ENCODE data around the gene RPP25. TPM values are rescaled to one million over a fixed set of nuclear protein-coding genes. Genes with fewer than 3 reads are reported as not detected.

RPP25 gene
- polyA plus RNA-seq, 4 donors: 5.5 to 22.2 (median 14.9) TPM

DNA sequence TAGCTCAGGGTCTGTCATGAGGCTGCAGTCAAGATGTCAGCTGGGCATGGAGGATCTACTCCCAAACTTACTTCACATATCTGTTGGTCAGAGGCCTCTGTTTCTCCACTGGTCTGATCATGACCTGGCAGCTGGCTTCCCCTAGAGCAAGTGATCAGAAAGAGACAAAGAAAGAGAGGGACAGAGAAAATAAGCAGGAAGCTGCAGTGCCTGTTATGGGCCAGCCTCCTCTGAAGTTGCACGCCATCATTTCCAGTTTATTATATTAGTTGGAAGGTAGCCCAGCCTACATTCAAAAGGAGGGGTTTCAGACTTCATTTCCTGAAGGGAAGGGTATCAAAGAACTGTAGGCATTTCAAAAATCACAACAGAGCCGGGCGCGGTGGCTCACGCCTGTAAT is 5.0 kb upstream of the RPP25 start:
- 38 to 72% (median 58%) methylated on average over 5 of the region's 5 CpGs for WGBS, 3 donors
- no peak for DNase-seq
- no peak for FAIRE-seq
- Histone ChIP-seq H3K27ac (ENCODE audit: low read depth in 1 of 3, low read length in 2 of 3) (no peak overlapping the region), H3K4me3 (ENCODE audit: low read depth in 1 of 3, low read length in 3 of 3) (no peak overlapping the region), H3K4me1 (ENCODE audit: control insufficient read depth in 3 of 3, insufficient read depth in 2 of 3, low read depth in 1 of 3, low read length in 2 of 3) (peaks cover 0 to 25% (median 0%) of the 10 kb centered on the region in 3 donors), H3K36me3 (ENCODE audit: control insufficient read depth in 3 of 3, insufficient read depth in 2 of 3, low read depth in 1 of 3, low read length in 3 of 3) (no peaks in the 10 kb centered on the region), H3K27me3 (ENCODE audit: control insufficient read depth in 3 of 3, insufficient read depth in 3 of 3, low read length in 3 of 3) (peaks cover 0 to 43% (median 0%) of the 10 kb centered on the region in 3 donors), H3K9me3 (ENCODE audit: control insufficient read depth in 2 of 2, insufficient read depth in 1 of 2, low read depth in 1 of 2, low read length in 1 of 2) (no peaks in the 10 kb centered on the region)

DNA sequence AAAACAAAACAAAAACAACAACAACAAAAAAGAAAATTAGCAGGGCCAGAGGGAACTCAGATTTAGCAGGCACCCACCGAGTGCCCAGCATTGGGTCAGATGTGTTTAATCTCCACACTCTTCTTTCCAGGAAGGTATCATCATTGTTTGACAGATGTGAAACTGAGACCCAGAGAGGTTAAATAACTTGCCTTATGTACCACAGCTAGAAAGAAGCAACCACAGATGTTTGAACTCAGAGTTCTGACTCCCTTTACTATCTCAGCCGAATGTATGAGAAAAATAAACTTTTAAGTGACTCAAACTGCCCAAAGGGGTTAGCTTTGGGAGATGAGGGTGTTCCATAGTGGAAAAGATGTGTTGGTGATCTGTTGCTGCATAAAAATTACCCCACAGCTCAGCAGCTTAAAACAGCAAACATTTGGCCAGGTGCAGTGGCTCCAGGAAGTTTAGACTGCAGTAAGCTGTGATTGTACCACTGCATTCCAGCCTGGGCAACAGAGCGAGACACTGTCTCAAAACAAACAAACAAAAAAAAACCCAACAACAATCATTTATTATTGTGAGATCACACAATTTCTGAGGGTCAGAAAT is 4.5 kb upstream of the RPP25 start:
- no peak overlapping the region for H3K27ac ChIP-seq (ENCODE audit: low read depth in 1 of 3, low read length in 2 of 3)
- H3K36me3 ChIP-seq (ENCODE audit: control insufficient read depth in 3 of 3, insufficient read depth in 2 of 3, low read depth in 1 of 3, low read length in 3 of 3): no peaks in the 10 kb centered on the region
- H3K27me3 ChIP-seq (ENCODE audit: control insufficient read depth in 3 of 3, insufficient read depth in 3 of 3, low read length in 3 of 3): peaks cover 0 to 43% (median 0%) of the 10 kb centered on the region in 3 donors
- H3K4me3 ChIP-seq (ENCODE audit: low read depth in 1 of 3, low read length in 3 of 3): no peak overlapping the region
- FAIRE-seq (no peak), DNase-seq (no peak)
- peaks cover 0 to 25% (median 0%) of the 10 kb centered on the region in 3 donors for H3K4me1 ChIP-seq (ENCODE audit: control insufficient read depth in 3 of 3, insufficient read depth in 2 of 3, low read depth in 1 of 3, low read length in 2 of 3)
- WGBS, 3 donors: 30 to 38% (median 31%) methylated on average over 3 of the region's 3 CpGs
- no peaks in the 10 kb centered on the region for H3K9me3 ChIP-seq (ENCODE audit: control insufficient read depth in 2 of 2, insufficient read depth in 1 of 2, low read depth in 1 of 2, low read length in 1 of 2)

DNA sequence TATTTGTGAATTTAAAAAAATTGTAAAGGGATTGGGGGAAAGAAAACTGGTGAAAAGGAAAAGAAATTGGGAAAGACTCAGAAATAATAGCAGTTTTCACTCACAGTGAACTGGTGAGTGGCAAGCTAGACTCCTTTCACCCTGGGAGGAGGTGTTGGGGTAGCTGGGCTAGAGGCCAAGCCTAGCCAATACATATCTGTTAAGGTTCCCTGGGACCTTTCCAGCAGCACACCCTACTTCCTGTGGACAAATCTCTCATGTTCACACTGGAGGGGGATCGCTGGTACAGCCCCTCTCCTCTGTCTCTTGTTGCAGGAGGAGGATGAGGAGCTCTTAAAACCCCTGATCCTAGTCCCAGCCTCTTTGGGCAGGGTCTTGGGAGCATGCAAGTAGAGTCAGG is 3.7 kb upstream of the RPP25 start:
- peaks cover 0 to 51% (median 0%) of the 10 kb centered on the region in 3 donors for H3K27me3 ChIP-seq (ENCODE audit: control insufficient read depth in 3 of 3, insufficient read depth in 3 of 3, low read length in 3 of 3)
- 50 to 80% (median 50%) methylated on average over 1 of the region's 1 CpG for WGBS, 3 donors

DNA sequence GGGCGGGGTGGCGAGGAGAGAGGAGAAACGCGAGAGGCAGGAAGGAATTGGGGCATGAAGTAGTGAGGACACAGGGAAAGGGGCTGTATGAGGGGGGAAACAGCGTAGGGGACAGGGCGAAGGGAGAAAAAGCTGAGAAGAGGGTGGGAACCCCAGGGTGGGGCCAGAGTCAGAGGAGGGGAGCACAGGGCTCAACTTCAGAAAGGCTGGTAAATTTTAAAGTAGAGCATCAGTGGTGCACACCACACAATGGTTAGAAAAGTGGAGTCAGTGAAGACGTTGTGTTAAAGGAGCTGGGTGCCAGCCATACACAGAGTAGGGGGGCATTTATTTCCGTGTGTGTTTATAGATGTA is 3.0 kb upstream of the RPP25 start:
- Histone ChIP-seq H3K36me3 (ENCODE audit: control insufficient read depth in 3 of 3, insufficient read depth in 2 of 3, low read depth in 1 of 3, low read length in 3 of 3) (no peaks in the 10 kb centered on the region), H3K4me3 (ENCODE audit: low read depth in 1 of 3, low read length in 3 of 3) (peak overlapping the region in 2 of 3 donors; percentile 69 to 71), H3K4me1 (ENCODE audit: control insufficient read depth in 3 of 3, insufficient read depth in 2 of 3, low read depth in 1 of 3, low read length in 2 of 3) (peaks cover 0 to 41% (median 2%) of the 10 kb centered on the region in 3 donors), H3K27me3 (ENCODE audit: control insufficient read depth in 3 of 3, insufficient read depth in 3 of 3, low read length in 3 of 3) (peaks cover 0 to 51% (median 0%) of the 10 kb centered on the region in 3 donors), H3K9me3 (ENCODE audit: control insufficient read depth in 2 of 2, insufficient read depth in 1 of 2, low read depth in 1 of 2, low read length in 1 of 2) (no peaks in the 10 kb centered on the region), H3K27ac (ENCODE audit: low read depth in 1 of 3, low read length in 2 of 3) (no peak overlapping the region)
- 26 to 42% (median 41%) methylated on average over 8 of the region's 8 CpGs for WGBS, 3 donors
- DNase-seq (no peak), FAIRE-seq (no peak)

More for the DNA sequence above, 3.7 kb upstream of the RPP25 start:
- Histone ChIP-seq H3K4me1 (ENCODE audit: control insufficient read depth in 3 of 3, insufficient read depth in 2 of 3, low read depth in 1 of 3, low read length in 2 of 3) (peaks cover 0 to 33% (median 0%) of the 10 kb centered on the region in 3 donors), H3K9me3 (ENCODE audit: control insufficient read depth in 2 of 2, insufficient read depth in 1 of 2, low read depth in 1 of 2, low read length in 1 of 2) (no peaks in the 10 kb centered on the region), H3K27ac (ENCODE audit: low read depth in 1 of 3, low read length in 2 of 3) (peak overlapping the region in 1 of 3 donors; percentile 18), H3K36me3 (ENCODE audit: control insufficient read depth in 3 of 3, insufficient read depth in 2 of 3, low read depth in 1 of 3, low read length in 3 of 3) (no peaks in the 10 kb centered on the region), H3K4me3 (ENCODE audit: low read depth in 1 of 3, low read length in 3 of 3) (no peak overlapping the region)
- FAIRE-seq (no peak), DNase-seq (no peak)

DNA sequence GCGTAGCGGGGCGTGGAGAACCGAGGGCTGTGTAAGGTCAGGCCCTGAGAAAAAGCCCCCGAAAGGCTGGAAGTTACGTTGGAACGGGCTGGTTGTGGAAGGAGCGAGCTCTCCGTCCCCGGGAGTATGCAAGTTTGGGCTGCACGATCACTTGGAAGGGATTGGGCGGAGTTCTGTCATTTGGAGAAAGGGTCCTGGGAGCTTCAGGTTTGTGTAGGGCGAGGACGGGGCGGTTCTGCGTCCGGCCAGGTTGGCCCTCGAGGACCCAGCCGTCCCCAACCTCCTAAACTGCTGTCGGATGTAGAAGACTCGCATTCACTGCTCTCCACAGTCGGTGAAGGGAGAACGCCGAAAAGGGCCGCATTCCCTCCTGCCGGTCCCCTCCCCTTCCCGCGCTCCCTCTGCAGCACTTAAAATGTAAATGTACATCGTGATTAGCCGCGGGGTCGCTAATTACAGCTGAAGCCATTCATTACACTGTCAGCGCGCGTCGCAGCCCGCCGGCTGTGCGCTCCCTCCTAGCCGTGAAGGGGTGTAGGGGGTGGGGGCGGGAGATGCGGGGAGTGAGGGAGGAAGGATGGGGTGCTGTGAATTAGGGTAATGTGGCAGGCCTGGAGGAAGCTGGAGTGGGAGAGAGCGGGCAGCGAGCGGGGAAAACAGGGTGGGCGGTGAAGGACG is 2.5 kb upstream of the RPP25 start:
- WGBS, 3 donors: 6 to 9% (median 8%) methylated on average over 47 of the region's 47 CpGs
- Histone ChIP-seq H3K9me3 (ENCODE audit: control insufficient read depth in 2 of 2, insufficient read depth in 1 of 2, low read depth in 1 of 2, low read length in 1 of 2) (no peaks in the 10 kb centered on the region), H3K4me3 (ENCODE audit: low read depth in 1 of 3, low read length in 3 of 3) (peak overlapping the region; percentile 17 to 71 (median 69)), H3K36me3 (ENCODE audit: control insufficient read depth in 3 of 3, insufficient read depth in 2 of 3, low read depth in 1 of 3, low read length in 3 of 3) (no peaks in the 10 kb centered on the region), H3K4me1 (ENCODE audit: control insufficient read depth in 3 of 3, insufficient read depth in 2 of 3, low read depth in 1 of 3, low read length in 2 of 3) (peaks cover 0 to 45% (median 2%) of the 10 kb centered on the region in 3 donors), H3K27me3 (ENCODE audit: control insufficient read depth in 3 of 3, insufficient read depth in 3 of 3, low read length in 3 of 3) (peaks cover 0 to 51% (median 0%) of the 10 kb centered on the region in 3 donors), H3K27ac (ENCODE audit: low read depth in 1 of 3, low read length in 2 of 3) (peak overlapping the region in 2 of 3 donors; percentile 74 to 82)
- DNase-seq (peak in 1 of 2 donors; percentile 31), FAIRE-seq (no peak)

DNA sequence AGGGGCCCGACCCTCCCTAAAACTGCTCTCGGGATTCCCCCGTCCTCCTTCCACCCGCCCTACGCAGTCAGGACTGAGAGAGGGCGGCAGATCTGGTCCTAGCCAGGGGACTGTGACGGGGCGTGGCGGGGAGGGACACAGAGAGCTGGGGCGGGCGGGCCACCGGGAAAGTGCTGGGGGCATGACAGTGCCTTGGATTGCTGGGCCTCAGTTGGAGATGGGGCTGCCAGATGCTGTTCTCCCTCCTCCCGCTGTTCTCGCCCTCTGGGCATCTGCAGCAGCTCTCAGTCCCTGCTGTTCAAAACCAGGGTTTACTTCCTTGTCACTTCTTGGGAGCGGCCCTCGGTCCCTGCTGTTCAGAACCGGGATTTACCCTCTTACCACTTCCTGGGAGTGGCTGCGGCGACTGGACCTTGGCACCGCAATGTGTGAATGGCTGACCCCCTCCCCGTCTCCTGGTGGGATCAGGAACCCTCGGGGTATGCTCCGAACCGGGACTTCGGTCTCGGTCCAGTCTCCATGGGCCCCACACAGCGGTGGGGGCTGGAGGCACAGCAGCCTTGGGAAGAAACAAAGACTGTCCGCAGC is 1.8 kb upstream of the RPP25 start:
- H3K9me3 ChIP-seq (ENCODE audit: control insufficient read depth in 2 of 2, insufficient read depth in 1 of 2, low read depth in 1 of 2, low read length in 1 of 2): no peaks in the 10 kb centered on the region
- peak overlapping the region; percentile 27 to 82 (median 74) for H3K27ac ChIP-seq (ENCODE audit: low read depth in 1 of 3, low read length in 2 of 3)
- no peaks in the 10 kb centered on the region for H3K36me3 ChIP-seq (ENCODE audit: control insufficient read depth in 3 of 3, insufficient read depth in 2 of 3, low read depth in 1 of 3, low read length in 3 of 3)
- H3K4me3 ChIP-seq (ENCODE audit: low read depth in 1 of 3, low read length in 3 of 3): peak overlapping the region; percentile 17 to 71 (median 69)
- DNase-seq (peak; percentile 89 to 94), FAIRE-seq (no peak)
- peaks cover 0 to 51% (median 0%) of the 10 kb centered on the region in 3 donors for H3K27me3 ChIP-seq (ENCODE audit: control insufficient read depth in 3 of 3, insufficient read depth in 3 of 3, low read length in 3 of 3)
- H3K4me1 ChIP-seq (ENCODE audit: control insufficient read depth in 3 of 3, insufficient read depth in 2 of 3, low read depth in 1 of 3, low read length in 2 of 3): peaks cover 0 to 48% (median 2%) of the 10 kb centered on the region in 3 donors
- 1 to 4% (median 2%) methylated on average over 25 to 28 of the region's 28 CpGs for WGBS, 3 donors

DNA sequence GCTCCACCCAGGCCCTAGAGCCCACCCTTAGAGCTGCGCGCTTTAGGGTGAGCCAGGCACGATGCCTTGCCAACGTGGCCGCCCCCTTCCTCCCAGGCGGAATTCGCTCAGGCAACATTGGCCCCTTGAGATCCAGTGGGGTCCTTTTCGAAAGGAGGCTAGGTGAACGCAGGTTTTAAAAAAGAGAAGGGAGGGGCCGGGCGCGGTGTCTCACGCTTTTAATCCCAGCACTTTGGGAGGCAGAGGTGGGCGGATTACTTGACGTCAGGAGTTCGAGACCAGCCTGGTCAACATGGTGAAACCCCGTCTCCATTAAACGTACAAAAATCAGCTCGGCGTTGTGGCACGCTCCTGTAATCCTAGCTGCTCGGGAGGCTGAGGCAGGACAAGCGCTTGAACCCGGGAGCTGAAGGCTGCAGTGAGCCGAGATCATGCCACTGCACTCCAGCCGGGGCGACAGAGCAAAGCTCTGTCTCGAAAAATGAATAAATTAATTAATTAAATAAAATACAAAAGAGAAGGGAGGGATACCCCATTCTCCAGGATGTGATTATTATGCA is 984 bp upstream of the RPP25 start:
- Histone ChIP-seq H3K27me3 (ENCODE audit: control insufficient read depth in 3 of 3, insufficient read depth in 3 of 3, low read length in 3 of 3) (peaks cover 0 to 47% (median 0%) of the 10 kb centered on the region in 3 donors), H3K4me3 (ENCODE audit: low read depth in 1 of 3, low read length in 3 of 3) (peak overlapping the region in 2 of 3 donors; percentile 69 to 71), H3K27ac (ENCODE audit: low read depth in 1 of 3, low read length in 2 of 3) (peak overlapping the region; percentile 68 to 85 (median 81)), H3K36me3 (ENCODE audit: control insufficient read depth in 3 of 3, insufficient read depth in 2 of 3, low read depth in 1 of 3, low read length in 3 of 3) (no peaks in the 10 kb centered on the region), H3K9me3 (ENCODE audit: control insufficient read depth in 2 of 2, insufficient read depth in 1 of 2, low read depth in 1 of 2, low read length in 1 of 2) (no peaks in the 10 kb centered on the region), H3K4me1 (ENCODE audit: control insufficient read depth in 3 of 3, insufficient read depth in 2 of 3, low read depth in 1 of 3, low read length in 2 of 3) (peaks cover 0 to 48% (median 2%) of the 10 kb centered on the region in 3 donors)
- FAIRE-seq: no peak
- WGBS, 3 donors: 1 to 4% (median 4%) methylated on average over 28 of the region's 28 CpGs
- DNase-seq: no peak
